Stimulated activated CD4-positive, alpha-beta T cell treated with anti-CD3 and anti-CD28 coated beads, TNF-alpha, amount 100 ng/mL, for 48 hours (primary cell): ENCODE measurements around the gene CENPV.
"Not testable (repeated sequence)": the region's sequence is repeated elsewhere in the genome, so short reads cannot be mapped to it uniquely, and the experiment has no call there.

Experiments
- DNase-seq, 3 donors: peaks; one replicate each; pipeline ENCODE4 v3.0.0-alpha.2; 2020; ENCODE audit warnings: low read depth in 3 of 3

Gene CENPV

DNA sequence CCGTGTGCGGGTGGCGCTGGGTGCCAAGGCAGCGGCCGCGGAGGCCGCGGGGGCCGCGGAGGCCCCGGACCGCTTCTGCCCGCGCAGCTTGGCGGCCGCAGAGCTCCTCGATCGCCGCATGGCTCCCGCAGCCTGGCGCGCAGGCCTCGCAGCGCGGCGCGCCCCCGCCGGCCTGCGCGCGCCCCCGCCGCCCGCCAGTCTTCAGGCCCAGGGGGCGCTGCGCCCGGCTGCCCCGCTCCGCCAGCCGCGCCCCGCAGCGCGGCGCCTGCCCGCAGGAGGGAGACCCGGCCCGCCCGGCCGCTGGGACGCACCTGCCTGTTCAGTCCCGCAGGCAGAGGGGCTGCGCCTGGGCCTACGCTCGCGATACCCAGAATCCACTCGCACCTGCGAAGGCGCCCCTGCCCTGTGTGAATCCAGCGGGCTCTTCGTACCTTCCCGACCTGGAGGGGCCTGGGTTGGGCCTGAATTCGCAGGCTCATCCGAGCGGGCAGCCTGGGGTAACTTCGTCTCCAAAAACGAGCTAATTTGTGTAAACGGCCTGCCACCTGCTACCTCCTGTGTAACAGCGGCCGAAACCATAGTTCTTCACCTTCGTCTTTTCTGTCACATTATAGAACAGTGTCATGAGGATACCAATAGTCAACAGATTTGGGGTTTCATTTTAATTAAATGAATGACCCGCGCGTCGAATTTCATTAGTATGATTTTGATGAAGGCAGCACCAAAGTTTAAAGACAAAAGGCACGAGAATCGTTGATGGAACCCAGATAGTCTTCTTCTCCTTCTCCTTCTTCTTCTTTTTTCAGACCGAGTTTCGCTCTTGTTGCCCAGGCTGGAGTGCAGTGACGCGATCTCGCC lies at the start of gene CENPV:
Gene CENPV, minus strand, starts transcription at position 153 of the 858 bp plus-strand sequence. Its CDS starts 33 bp downstream, at position 120.
- peak in 2 of 3 donors; percentile 29 to 63 for DNase-seq

- DNase-seq, result no peak
Measured at GRCh38 chr17:16398270-16399267, 45.3 kb upstream of the CENPV start.

- DNase-seq, result not testable (repeated sequence)
Measured at GRCh38 chr17:16396693-16397092, 43.4 kb upstream of the CENPV start.

DNA sequence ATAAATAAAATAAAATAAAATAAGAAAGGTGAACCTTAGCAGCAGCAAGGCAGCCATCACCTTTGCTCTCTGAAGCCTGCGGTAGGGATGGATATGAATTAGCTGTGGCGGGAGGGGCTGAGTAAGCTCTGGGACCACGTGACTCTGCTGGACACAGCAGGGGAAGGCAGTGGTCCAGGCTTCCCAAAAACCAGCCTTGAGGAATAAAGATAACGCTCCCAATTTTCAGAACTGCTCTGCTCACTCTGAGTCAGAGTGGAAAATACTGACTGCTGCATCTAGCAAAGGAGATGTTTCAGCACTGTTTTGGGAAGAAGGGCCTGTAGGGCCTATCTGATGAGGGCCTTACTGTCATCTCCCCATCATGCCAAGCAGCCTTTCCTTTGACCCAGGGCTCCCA lies 42.6 kb upstream of the CENPV start:
- not testable (repeated sequence) for DNase-seq

DNA sequence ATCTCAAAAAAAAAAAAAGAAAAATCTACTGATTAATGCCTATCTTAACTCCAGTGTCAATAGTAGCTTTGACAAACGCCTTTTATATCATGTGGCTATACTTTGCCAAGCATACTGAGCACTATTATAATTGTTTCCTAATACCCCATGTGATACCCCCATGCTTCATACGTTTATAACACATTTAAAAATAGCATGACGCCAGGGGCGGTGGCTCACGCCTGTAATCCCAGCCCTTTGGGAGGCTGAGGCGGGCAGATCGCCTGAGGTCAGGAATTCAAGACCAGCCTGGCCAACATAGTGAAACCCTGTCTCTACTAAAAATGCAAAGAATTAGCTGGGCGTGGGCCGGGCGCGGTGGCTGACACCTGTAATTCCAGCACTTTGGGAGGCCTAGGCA lies 39.2 kb upstream of the CENPV start:
- DNase-seq, result not testable (repeated sequence)

GRCh38 chr17:16391451-16391850 lies 38.2 kb upstream of the CENPV start:
- no peak for DNase-seq

DNA sequence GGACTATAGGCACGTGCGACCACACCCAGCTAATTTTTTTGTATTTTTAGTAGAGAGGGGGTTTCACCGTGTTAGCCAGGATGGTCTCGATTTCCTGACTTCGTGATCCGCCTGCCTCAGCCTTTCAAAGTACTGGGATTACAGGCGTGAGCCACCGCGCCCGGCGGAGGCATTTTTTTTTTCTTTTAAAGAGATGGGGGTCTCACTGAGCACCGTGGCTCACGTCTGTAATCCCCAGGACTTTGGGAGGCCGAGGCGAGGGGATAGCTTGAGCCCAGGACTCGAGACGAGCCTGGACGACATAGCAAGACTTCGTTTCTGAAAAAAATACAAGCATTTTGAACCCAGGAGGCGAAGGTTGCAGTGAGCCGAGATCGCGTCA lies 32.8 kb upstream of the CENPV start:
- not testable (repeated sequence) for DNase-seq

DNA sequence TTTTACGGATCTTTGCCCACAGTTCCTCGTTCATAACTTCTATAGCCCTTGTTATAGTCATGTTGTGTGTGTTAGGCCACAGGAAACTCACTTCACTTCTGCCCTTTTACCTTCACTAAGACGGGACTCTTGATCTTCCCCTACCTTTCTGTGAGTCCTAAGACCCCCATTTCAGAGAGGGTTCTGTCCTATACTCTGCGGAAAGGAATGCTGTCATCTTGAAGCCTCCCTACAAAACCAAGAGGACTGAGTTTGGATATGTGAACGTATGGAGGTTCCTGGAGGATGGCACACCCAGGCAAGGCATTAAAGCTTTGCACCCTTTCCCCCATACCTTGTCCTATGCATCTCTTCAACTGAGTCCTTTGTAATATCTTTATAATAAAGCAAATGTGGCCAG lies 31.3 kb upstream of the CENPV start:
- no peak for DNase-seq

DNA sequence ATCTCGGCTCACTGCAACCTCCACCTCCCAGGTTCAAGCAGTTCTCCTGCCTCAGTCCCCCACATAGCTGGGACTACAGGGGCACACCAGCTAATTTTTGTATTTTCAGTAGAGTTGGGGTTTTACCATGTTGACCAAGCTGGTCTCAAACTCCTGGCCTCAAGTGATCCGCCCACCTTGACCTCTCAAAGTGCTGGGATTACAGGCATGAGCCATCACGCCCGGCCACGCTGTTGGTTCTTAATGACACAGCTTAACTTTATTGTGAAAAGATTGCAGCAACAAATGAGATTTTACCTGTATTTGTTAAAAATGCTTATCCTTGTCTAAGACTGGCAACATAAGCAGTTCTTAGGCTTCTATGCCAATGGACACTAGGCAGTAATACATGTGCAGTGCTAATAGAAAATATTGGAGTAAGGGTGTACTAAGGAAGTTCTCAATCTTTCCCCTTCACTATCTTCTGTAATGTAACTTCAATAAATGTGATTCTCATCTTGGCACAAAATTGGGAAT lies 30.6 kb upstream of the CENPV start:
- no peak for DNase-seq

GRCh38 chr17:16383216-16383615 lies 29.9 kb upstream of the CENPV start:
- DNase-seq, result no peak

DNA sequence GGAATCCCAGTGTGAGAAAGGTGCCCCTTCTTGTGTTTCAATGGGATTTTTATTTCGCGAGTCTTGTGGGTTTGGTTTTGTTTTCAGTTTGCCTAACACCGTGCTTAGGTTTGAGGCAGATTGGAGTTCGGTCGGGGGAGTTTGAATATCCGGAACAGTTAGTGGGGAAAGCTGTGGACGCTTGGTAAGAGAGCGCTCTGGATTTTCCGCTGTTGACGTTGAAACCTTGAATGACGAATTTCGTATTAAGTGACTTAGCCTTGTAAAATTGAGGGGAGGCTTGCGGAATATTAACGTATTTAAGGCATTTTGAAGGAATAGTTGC lies 28.2 kb upstream of the CENPV start:
- peak in 2 of 3 donors; percentile 31 to 32 for DNase-seq

DNA sequence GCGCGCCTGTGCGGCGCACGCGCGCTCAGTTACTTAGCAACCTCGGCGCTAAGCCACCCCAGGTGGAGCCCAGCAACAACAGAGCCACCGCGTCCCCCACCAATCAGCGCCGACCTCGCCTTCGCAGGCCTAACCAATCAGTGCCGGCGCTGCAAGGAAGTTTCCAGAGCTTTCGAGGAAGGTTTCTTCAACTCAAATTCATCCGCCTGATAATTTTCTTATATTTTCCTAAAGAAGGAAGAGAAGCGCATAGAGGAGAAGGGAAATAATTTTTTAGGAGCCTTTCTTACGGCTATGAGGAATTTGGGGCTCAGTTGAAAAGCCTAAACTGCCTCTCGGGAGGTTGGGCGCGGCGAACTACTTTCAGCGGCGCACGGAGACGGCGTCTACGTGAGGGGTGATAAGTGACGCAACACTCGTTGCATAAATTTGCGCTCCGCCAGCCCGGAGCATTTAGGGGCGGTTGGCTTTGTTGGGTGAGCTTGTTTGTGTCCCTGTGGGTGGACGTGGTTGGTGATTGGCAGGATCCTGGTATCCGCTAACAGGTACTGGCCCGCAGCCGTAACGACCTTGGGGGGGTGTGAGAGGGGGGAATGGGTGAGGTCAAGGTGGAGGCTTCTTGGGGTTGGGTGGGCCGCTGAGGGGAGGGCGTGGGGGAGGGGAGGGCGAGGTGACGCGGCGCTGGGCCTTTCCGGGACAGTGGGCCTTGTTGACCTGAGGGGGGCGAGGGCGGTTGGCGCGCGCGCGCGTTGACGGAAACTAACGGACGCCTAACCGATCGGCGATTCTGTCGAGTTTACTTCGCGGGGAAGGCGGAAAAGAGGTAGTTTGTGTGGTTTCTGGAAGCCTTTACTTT lies 27.6 kb upstream of the CENPV start, which contains the start of gene UBB:
Gene UBB, plus strand, starts transcription at position 452 of the 856 bp plus-strand sequence. CDS start 817 bp downstream, outside the sequence.
- DNase-seq, result peak; percentile 86 to 92 (median 87)

DNA sequence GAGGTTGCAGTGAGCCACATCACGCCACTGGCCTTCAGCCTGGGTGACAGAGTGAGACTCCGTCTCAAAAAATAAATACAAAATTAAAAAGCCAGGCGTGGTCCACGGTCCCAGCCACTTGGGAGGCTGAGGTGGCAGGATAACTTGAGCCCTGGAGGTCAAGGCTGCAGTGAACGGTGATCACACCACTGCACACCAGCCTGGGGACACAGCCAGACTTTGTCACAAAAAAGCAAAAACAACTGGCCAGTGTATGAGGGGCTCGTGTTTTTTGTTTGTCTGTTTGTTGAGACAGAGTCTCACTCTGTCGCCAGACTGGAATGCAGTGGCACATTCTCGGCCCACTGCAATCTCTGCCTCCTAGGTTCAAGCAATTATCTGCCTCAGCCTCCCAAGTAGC lies 26.4 kb upstream of the CENPV start:
- DNase-seq, result no peak

DNA sequence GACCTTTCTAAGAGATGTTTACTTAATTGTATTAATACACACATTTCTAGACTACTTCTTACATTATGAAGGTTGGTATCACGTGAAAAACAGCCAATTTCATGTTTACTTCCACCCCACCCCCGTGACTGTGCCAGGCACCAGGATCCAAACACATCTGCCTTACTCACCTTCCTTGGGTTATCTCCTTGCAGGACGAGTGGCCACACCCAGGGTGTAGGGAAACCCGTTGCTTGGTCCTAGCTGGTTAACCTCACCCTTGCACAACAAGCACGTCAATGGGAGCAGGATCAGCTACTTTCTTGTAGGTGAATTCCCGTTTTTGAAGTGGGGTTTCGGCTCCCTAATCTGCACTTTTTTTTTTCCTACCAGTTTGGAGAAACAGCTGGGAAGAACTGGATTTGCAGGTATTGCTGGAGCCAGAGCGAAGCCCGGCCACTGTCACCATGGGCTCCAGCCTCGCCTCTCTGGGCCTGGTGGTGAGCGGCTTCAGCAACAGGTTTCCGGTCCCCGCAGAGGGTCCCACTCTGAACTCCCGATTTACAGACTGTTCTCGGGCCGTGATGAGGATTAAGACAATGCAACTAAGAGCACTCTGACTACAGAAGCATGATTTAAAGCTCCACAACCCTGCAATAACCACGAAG lies 25.5 kb upstream of the CENPV start:
- DNase-seq, result no peak

- no peak for DNase-seq
Measured at GRCh38 chr17:16377941-16378341, 24.7 kb upstream of the CENPV start.

DNA sequence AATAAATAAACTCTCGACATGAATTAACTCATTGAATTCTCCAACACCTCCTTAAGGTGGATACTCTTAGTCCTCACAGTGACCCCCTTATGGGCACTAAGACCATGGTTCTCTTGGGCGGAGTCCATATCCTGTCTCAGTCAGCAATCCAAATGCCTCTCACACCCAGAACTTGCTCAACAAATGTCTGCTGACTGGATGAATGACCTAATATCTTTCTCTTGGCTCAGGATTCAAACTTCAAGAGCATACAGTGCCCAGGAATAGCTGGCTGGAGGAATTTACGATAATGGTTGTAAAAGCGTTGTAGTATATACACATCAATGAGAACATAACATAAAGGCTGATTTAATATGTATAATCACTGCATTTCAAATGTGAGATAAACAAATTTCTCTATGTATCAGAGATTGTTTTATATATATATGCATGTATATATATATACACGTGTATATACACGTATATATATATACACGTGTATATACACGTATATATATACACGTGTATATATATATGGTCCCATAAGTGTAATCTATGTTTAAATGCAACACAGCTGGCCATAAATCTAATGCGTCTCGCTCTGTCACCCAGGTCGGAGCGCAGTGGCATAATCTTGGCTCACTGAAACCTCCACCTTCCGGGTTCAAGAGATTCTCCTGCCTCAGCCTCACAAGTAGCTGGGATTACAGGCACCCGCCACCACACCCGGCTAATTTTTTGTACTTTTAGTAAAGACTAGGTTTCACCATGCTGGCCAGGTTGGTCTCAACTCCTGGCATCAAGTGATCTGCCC lies 21.1 kb upstream of the CENPV start:
- DNase-seq, result no peak

GRCh38 chr17:16371742-16372141 lies 18.5 kb upstream of the CENPV start:
- no peak for DNase-seq

GRCh38 chr17:16364625-16365024 lies 11.4 kb upstream of the CENPV start:
- no peak for DNase-seq

DNA sequence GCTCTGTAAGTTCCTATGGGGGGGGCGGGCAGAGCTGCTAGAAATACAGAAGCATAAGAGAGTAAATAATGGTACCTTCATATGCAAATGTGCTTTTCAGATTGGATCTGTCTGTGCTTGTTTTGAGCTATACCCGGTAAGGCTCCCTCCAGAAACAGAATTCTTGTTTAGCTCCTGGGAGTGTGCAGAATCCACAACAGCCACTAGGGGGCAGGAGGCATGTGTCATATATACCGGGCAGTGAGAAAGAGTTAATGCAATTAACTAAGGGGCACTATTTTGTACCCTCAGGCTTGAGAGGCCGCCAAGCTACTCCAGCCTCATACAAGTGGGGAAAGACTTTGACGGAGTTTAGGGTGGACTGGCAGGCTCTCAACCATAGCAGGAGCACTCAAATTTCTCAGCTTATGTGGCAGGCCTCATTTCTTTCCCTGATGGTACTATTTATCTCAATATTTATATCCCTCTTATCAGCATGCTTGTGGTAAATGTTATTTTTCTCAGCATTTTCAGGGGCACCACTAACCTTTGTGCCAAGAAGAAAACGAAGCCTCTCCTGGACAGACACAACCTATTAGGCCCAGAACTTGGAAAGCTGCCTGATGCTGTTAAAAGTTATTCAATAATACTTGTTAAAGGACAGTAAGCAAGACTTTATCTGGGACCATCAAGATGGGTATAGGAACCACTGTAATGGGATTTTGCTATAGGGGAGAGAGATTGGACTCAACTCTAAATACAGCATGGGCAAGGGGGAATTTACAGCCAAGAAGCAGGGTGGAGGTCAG lies 10.7 kb upstream of the CENPV start:
- peak; percentile 53 to 60 (median 60) for DNase-seq
